HepG2 (cell line): Measurements from ENCODE around the gene PMS2.

Experiments
- CTCF ChIP-seq: sonication (generic); formaldehyde crosslinking; IDR thresholded peaks from 2 replicates; pipeline ENCODE4 v1.5.0; 2020; ENCODE audit warnings: mild to moderate bottlenecking, missing genetic modification reagents, moderate library complexity
- JUN ChIP-seq: sonication (generic); formaldehyde crosslinking; IDR thresholded peaks from 2 replicates; pipeline ENCODE4 v1.4.0; 2020; ENCODE audit warnings: mild to moderate bottlenecking, missing genetic modification reagents
- NFYB ChIP-seq: sonication (generic); formaldehyde crosslinking; IDR thresholded peaks from 2 replicates; pipeline ENCODE4 v1.4.0; 2020; ENCODE audit warnings: missing genetic modification reagents
- SAP130 ChIP-seq: IDR thresholded peaks from 2 replicates; pipeline ENCODE4 v1.6.1; 2016; ENCODE audit warnings: low read depth
- ZNF446 ChIP-seq: sonication (generic); formaldehyde crosslinking; IDR thresholded peaks from 2 replicates; pipeline ENCODE4 v1.5.0; 2020; ENCODE audit warnings: mild to moderate bottlenecking, missing genetic modification reagents

DNA sequence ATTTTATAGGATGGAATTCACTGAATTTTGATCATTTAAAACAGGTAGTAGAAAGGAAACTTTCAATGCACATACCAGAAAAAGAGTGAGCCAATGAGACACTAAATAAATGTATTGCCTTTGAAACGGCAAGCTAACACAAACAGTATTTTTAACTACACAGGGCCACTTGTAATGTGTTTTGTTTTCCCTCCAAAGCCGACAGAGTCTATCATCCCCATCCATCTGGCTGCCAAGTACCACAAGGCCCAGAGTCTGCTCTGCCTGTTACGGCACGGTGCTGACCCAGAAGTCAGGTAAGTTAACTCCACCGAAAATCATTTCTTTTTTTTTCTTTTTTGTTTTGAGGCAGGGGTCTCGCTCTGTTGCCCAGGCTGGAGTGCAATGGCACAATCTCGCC lies 23.8 kb upstream of the PMS2 start:
- TF ChIP-seq SAP130, result no peak
- no peak for TF ChIP-seq JUN
- no peak for TF ChIP-seq NFYB
- TF ChIP-seq CTCF (CRISPR knock-in tag), result no peak
- TF ChIP-seq ZNF446, result no peak
